CD8-positive, alpha-beta memory T cell (primary cell): ENCODE measurements around the gene SESN1. TPM values are rescaled to one million over a fixed set of nuclear protein-coding genes. Genes with fewer than 3 reads are reported as not detected.
"Not testable (repeated sequence)": the region's sequence is repeated elsewhere in the genome, so short reads cannot be mapped to it uniquely, and the experiment has no call there.

ENCODE experiments used
- CTCF ChIA-PET: fragments of 350-600 bp; sonication (Branson Sonifier 250); formaldehyde crosslinking; loops from one replicate; lab custom pipeline; 2021; ENCODE audit warnings: antibody characterized with exemption; lab: Charles Lee
- POLR2A ChIA-PET: fragments of 350-600 bp; sonication (Branson Sonifier 250); formaldehyde crosslinking; loops from one replicate; lab custom pipeline; 2021; ENCODE audit warnings: antibody characterized with exemption; lab: Charles Lee
- DNase-seq, 5 donors: peaks; one replicate each; pipeline versions ENCODE4 v3.0.0 to v3.0.0-alpha.2; 2020 to 2022; ENCODE audit warnings: mixed read lengths in 1 of 5
- H3K27ac ChIP-seq: one replicate; pipeline ENCODE4 v1.7.0; 2013; ENCODE audit warnings: low read depth, mild to moderate bottlenecking, low read length, moderate library complexity
- H3K27me3 ChIP-seq: 2 replicates; pipeline ENCODE4 v1.7.0; 2013; ENCODE audit warnings: low read length, mild to moderate bottlenecking; ENCODE audit not compliant: insufficient read depth, poor library complexity, severe bottlenecking
- H3K36me3 ChIP-seq: 2 replicates; pipeline ENCODE4 v1.7.0; 2013; ENCODE audit warnings: mild to moderate bottlenecking, low read length, moderate library complexity; ENCODE audit not compliant: insufficient read depth
- H3K4me1 ChIP-seq: 2 replicates; pipeline ENCODE4 v1.7.0; 2013; ENCODE audit warnings: mild to moderate bottlenecking, low read length, moderate library complexity; ENCODE audit not compliant: insufficient read depth
- H3K4me3 ChIP-seq: 2 replicates; pipeline ENCODE4 v1.7.0; 2013; ENCODE audit warnings: mild to moderate bottlenecking, low read length
- H3K9me3 ChIP-seq: 2 replicates; pipeline ENCODE4 v1.7.0; 2013; ENCODE audit warnings: mild to moderate bottlenecking, low read length
- H3K27ac Mint-ChIP-seq, 8 donors: one replicate each; pipeline ENCODE4 v1.8.0; 2020 to 2021; ENCODE audit warnings: mixed read lengths in 8 of 8, mild to moderate bottlenecking in 6 of 8, inconsistent platforms in 3 of 8, moderate library complexity in 3 of 8
- H3K27me3 Mint-ChIP-seq, 2 donors: one replicate each; pipeline ENCODE4 v1.8.0; 2020 to 2021; ENCODE audit warnings: mixed read lengths in 2 of 2, mild to moderate bottlenecking in 1 of 2, moderate library complexity in 1 of 2
- H3K36me3 Mint-ChIP-seq, 3 donors: one replicate each; pipeline ENCODE4 v1.8.0; 2020 to 2021; ENCODE audit warnings: mixed read lengths in 3 of 3, inconsistent platforms in 1 of 3, mild to moderate bottlenecking in 1 of 3
- H3K4me1 Mint-ChIP-seq, 3 donors: one replicate each; pipeline ENCODE4 v1.8.0; 2020 to 2021; ENCODE audit warnings: mixed read lengths in 3 of 3, inconsistent platforms in 1 of 3, mild to moderate bottlenecking in 1 of 3
- H3K4me3 Mint-ChIP-seq, 7 donors: one replicate each; pipeline ENCODE4 v1.8.0; 2020 to 2021; ENCODE audit warnings: mixed read lengths in 7 of 7, mild to moderate bottlenecking in 6 of 7, moderate library complexity in 4 of 7, inconsistent platforms in 2 of 7
- H3K9me3 Mint-ChIP-seq, 5 donors: one replicate each; pipeline ENCODE4 v1.8.0; 2020 to 2022; ENCODE audit warnings: mixed read lengths in 5 of 5, mild to moderate bottlenecking in 3 of 5, moderate library complexity in 2 of 5, inconsistent platforms in 1 of 5
- polyA plus RNA-seq: library from polyadenylated mRNA; unstranded; fragments of 300-500 nt; fragmentation: Illumina TruSeq; gene quantifications from one replicate; pipeline ENCODE4 v1.2.3, GENCODE V29; 2021
- total RNA-seq, 2 experiments: library from RNA; stranded (reverse); gene quantifications; one replicate each; pipeline ENCODE4 v1.2.3, GENCODE V29; 2021

SESN1 gene
- total and polyA plus RNA-seq, 3 experiments from 2014 or later, result 20.2 to 39.2 (median 22.0) TPM

- DNase-seq, result peak in 1 of 5 donors; percentile 16
- Histone ChIP-seq H3K27ac (peak overlapping the region; percentile 98), H3K4me1 (peaks cover 33% of the 10 kb centered on the region), H3K27me3 (no peaks in the 10 kb centered on the region), H3K4me3 (peak overlapping the region; percentile 95), H3K9me3 (no peaks in the 10 kb centered on the region), H3K36me3 (no peaks in the 10 kb centered on the region)
- POLR2A ChIA-PET, result interaction anchor here (0.7 to 3.2 kb wide), 11 partner anchors 23 to 799 kb away, joined by 3 to 48 read pairs (median 4); partner anchors contain the start of genes AFG1L, ARMC2, CD164 and FOXO3
- H3K27me3 Mint-ChIP-seq, result no peaks in the 10 kb centered on the region
- H3K27ac Mint-ChIP-seq, result peak overlapping the region; percentile 72 to 99 (median 90)
- CTCF ChIA-PET, result interaction anchor here (0.7 to 3.3 kb wide), 11 partner anchors 14 to 946 kb away, joined by 3 to 21 read pairs (median 5); partner anchors contain the start of gene CD164
- H3K36me3 Mint-ChIP-seq, result peaks cover 0 to 14% (median 1%) of the 10 kb centered on the region in 3 donors
- peak overlapping the region; percentile 87 to 96 (median 93) for H3K4me3 Mint-ChIP-seq
- no peaks in the 10 kb centered on the region for H3K9me3 Mint-ChIP-seq
- H3K4me1 Mint-ChIP-seq, result peaks cover 57 to 71% (median 65%) of the 10 kb centered on the region in 3 donors
These were observed 772 bp downstream of the SESN1 start for GRCh38 chr6:109093732-109094415.

- POLR2A ChIA-PET, result no interaction called here
- CTCF ChIA-PET, result interaction anchor here (1.2 to 1.3 kb wide), 2 partner anchors 19 to 21 kb away, joined by 3 to 4 read pairs; no protein-coding TSS in a partner anchor
- H3K27ac ChIP-seq, result no peak overlapping the region
- Mint-ChIP-seq H3K36me3 (peaks cover 0 to 16% (median 0%) of the 10 kb centered on the region in 3 donors), H3K4me3 (peak overlapping the region; percentile 49 to 93 (median 68)), H3K27ac (peak overlapping the region in 2 of 8 donors; percentile 30 to 37), H3K27me3 (no peaks in the 10 kb centered on the region), H3K9me3 (no peaks in the 10 kb centered on the region), H3K4me1 (peaks cover 60 to 88% (median 76%) of the 10 kb centered on the region in 3 donors)
- no peaks in the 10 kb centered on the region for H3K9me3 ChIP-seq
- H3K36me3 ChIP-seq, result no peaks in the 10 kb centered on the region
- H3K27me3 ChIP-seq, result no peaks in the 10 kb centered on the region
- H3K4me3 ChIP-seq, result peak overlapping the region; percentile 3
- peaks cover 33% of the 10 kb centered on the region for H3K4me1 ChIP-seq
- no peak for DNase-seq
These were observed 2.6 kb downstream of the SESN1 start for GRCh38 chr6:109092074-109092473.

GRCh38 chr6:109091314-109092024 lies 3.2 kb downstream of the SESN1 start:
- CTCF ChIA-PET, result interaction anchor here (1.2 to 1.3 kb wide), 2 partner anchors 18 to 21 kb away, joined by 3 to 4 read pairs; no protein-coding TSS in a partner anchor
- H3K27ac Mint-ChIP-seq, result peak overlapping the region in 3 of 8 donors; percentile 37 to 58 (median 42)
- H3K4me1 Mint-ChIP-seq, result peaks cover 59 to 83% (median 76%) of the 10 kb centered on the region in 3 donors
- Histone ChIP-seq H3K27me3 (no peaks in the 10 kb centered on the region), H3K9me3 (no peaks in the 10 kb centered on the region), H3K36me3 (no peaks in the 10 kb centered on the region), H3K27ac (no peak overlapping the region), H3K4me3 (peak overlapping the region; percentile 3), H3K4me1 (peaks cover 33% of the 10 kb centered on the region)
- H3K36me3 Mint-ChIP-seq, result peaks cover 0 to 16% (median 0%) of the 10 kb centered on the region in 3 donors
- peak overlapping the region; percentile 2 to 93 (median 68) for H3K4me3 Mint-ChIP-seq
- H3K27me3 Mint-ChIP-seq, result no peaks in the 10 kb centered on the region
- no peak for DNase-seq
- POLR2A ChIA-PET, result no interaction called here
- no peaks in the 10 kb centered on the region for H3K9me3 Mint-ChIP-seq

GRCh38 chr6:109088995-109089394 lies 5.7 kb downstream of the SESN1 start:
- POLR2A ChIA-PET, result no interaction called here
- Mint-ChIP-seq H3K4me1 (peaks cover 47 to 67% (median 61%) of the 10 kb centered on the region in 3 donors), H3K4me3 (no peak overlapping the region)

GRCh38 chr6:109087661-109088264 lies 6.9 kb downstream of the SESN1 start:
- Histone ChIP-seq H3K4me3 (no peak overlapping the region), H3K9me3 (no peaks in the 10 kb centered on the region), H3K27me3 (no peaks in the 10 kb centered on the region), H3K4me1 (peaks cover 15% of the 10 kb centered on the region), H3K27ac (no peak overlapping the region), H3K36me3 (no peaks in the 10 kb centered on the region)
- no peaks in the 10 kb centered on the region for H3K27me3 Mint-ChIP-seq
- peaks cover 36 to 55% (median 48%) of the 10 kb centered on the region in 3 donors for H3K4me1 Mint-ChIP-seq
- peaks cover 0 to 6% (median 2%) of the 10 kb centered on the region in 3 donors for H3K36me3 Mint-ChIP-seq
- DNase-seq, result no peak
- no peak overlapping the region for H3K4me3 Mint-ChIP-seq
- no peaks in the 10 kb centered on the region for H3K9me3 Mint-ChIP-seq
- no peak overlapping the region for H3K27ac Mint-ChIP-seq
- ChIA-PET CTCF (no interaction called here), POLR2A (no interaction called here)

More at GRCh38 chr6:109088995-109089394, 5.7 kb downstream of the SESN1 start:
- CTCF ChIA-PET, result interaction anchor here (1.0 kb wide), 1 partner anchor 254 kb away, joined by 3 read pairs; no protein-coding TSS in a partner anchor
- Histone ChIP-seq H3K27ac (no peak overlapping the region), H3K27me3 (no peaks in the 10 kb centered on the region), H3K4me1 (peaks cover 23% of the 10 kb centered on the region), H3K36me3 (no peaks in the 10 kb centered on the region), H3K4me3 (no peak overlapping the region), H3K9me3 (no peaks in the 10 kb centered on the region)
- H3K9me3 Mint-ChIP-seq, result no peaks in the 10 kb centered on the region
- DNase-seq, result no peak
- H3K36me3 Mint-ChIP-seq, result peaks cover 0 to 10% (median 2%) of the 10 kb centered on the region in 3 donors
- H3K27ac Mint-ChIP-seq, result no peak overlapping the region
- no peaks in the 10 kb centered on the region for H3K27me3 Mint-ChIP-seq

- H3K4me1 ChIP-seq, DNase-seq, POLR2A ChIA-PET, H3K4me3 ChIP-seq, H3K36me3 ChIP-seq, H3K27me3 ChIP-seq, H3K36me3 Mint-ChIP-seq, H3K4me3 Mint-ChIP-seq, H3K27me3 Mint-ChIP-seq, H3K27ac ChIP-seq, H3K9me3 Mint-ChIP-seq, H3K27ac Mint-ChIP-seq, H3K9me3 ChIP-seq: not testable (repeated sequence)
- CTCF ChIA-PET, result interaction anchor here (2.9 kb wide), 1 partner anchor 11 kb away, joined by 13 read pairs; no protein-coding TSS in a partner anchor
- H3K4me1 Mint-ChIP-seq, result peaks cover 5 to 19% (median 15%) of the 10 kb centered on the region in 3 donors
These were observed 10.5 kb downstream of the SESN1 start for GRCh38 chr6:109084146-109084545.

GRCh38 chr6:109083657-109084056 lies 11.0 kb downstream of the SESN1 start:
- H3K4me3 Mint-ChIP-seq, result no peak overlapping the region
- H3K9me3 Mint-ChIP-seq, result no peaks in the 10 kb centered on the region
- Histone ChIP-seq H3K36me3 (no peaks in the 10 kb centered on the region), H3K27me3 (no peaks in the 10 kb centered on the region), H3K4me3 (no peak overlapping the region), H3K27ac (no peak overlapping the region), H3K9me3 (no peaks in the 10 kb centered on the region), H3K4me1 (no peaks in the 10 kb centered on the region)
- H3K4me1 Mint-ChIP-seq, result peaks cover 3 to 14% (median 10%) of the 10 kb centered on the region in 3 donors
- peaks cover 0 to 8% (median 2%) of the 10 kb centered on the region in 3 donors for H3K36me3 Mint-ChIP-seq
- CTCF ChIA-PET, result interaction anchor here (2.9 kb wide), 1 partner anchor 11 kb away, joined by 13 read pairs; no protein-coding TSS in a partner anchor
- POLR2A ChIA-PET, result no interaction called here
- no peak for DNase-seq
- H3K27ac Mint-ChIP-seq, result no peak overlapping the region
- no peaks in the 10 kb centered on the region for H3K27me3 Mint-ChIP-seq
